Dendritic cell treated with granulocyte-macrophage colony-stimulating factor and Interleukin-4, amounts not matched to agents 40 ng/mL and 50 ng/mL, for 4 days (primary cell): ENCODE measurements around the gene ACTR1A.
A peak's percentile ranks its signal among the peaks of the same experiment; 100 is the strongest.

ENCODE experiments used
- H3K27ac Mint-ChIP-seq: one replicate; pipeline ENCODE4 v1.8.0; 2022; ENCODE audit warnings: mild to moderate bottlenecking, mixed read lengths
- H3K27me3 Mint-ChIP-seq: one replicate; pipeline ENCODE4 v1.8.0; 2022; ENCODE audit warnings: mild to moderate bottlenecking, mixed read lengths
- H3K36me3 Mint-ChIP-seq: one replicate; pipeline ENCODE4 v1.8.0; 2022; ENCODE audit warnings: low read depth, mixed read lengths
- H3K4me1 Mint-ChIP-seq: one replicate; pipeline ENCODE4 v1.8.0; 2022; ENCODE audit warnings: low read depth, mixed read lengths
- H3K4me3 Mint-ChIP-seq: one replicate; pipeline ENCODE4 v1.8.0; 2022; ENCODE audit warnings: mild to moderate bottlenecking, moderate library complexity, mixed read lengths
- H3K9me3 Mint-ChIP-seq: one replicate; pipeline ENCODE4 v1.8.0; 2022; ENCODE audit warnings: mixed read lengths
- intact Hi-C: fragments of 100-400 bp; cut with micrococcal nuclease; formaldehyde crosslinking; loops from one replicate; pipeline ENCODE4 v1.15.0; 2022

ACTR1A gene

GRCh38 chr10:102534333-102534732 lies 31.8 kb upstream of the ACTR1A start:
- H3K9me3 Mint-ChIP-seq = no peaks in the 10 kb centered on the region
- no peaks in the 10 kb centered on the region for H3K27me3 Mint-ChIP-seq
- H3K4me1 Mint-ChIP-seq = peaks cover 55% of the 10 kb centered on the region
- intact Hi-C loops = no loop called here
- H3K27ac Mint-ChIP-seq = peak overlapping the region; percentile 74
- peaks cover 53% of the 10 kb centered on the region for H3K36me3 Mint-ChIP-seq
- H3K4me3 Mint-ChIP-seq = peak overlapping the region; percentile 9

- H3K27me3 Mint-ChIP-seq = no peaks in the 10 kb centered on the region
- H3K4me3 Mint-ChIP-seq = no peak overlapping the region
- H3K36me3 Mint-ChIP-seq = peaks cover 71% of the 10 kb centered on the region
- peaks cover 10% of the 10 kb centered on the region for H3K4me1 Mint-ChIP-seq
- intact Hi-C loops = no loop called here
- H3K27ac Mint-ChIP-seq = no peak overlapping the region
- H3K9me3 Mint-ChIP-seq = no peaks in the 10 kb centered on the region
Measured at GRCh38 chr10:102527546-102527945, 25.0 kb upstream of the ACTR1A start.

GRCh38 chr10:102524746-102525145 lies 22.2 kb upstream of the ACTR1A start:
- Mint-ChIP-seq H3K4me1 (peaks cover 4% of the 10 kb centered on the region), H3K36me3 (peaks cover 89% of the 10 kb centered on the region)
- intact Hi-C loops = no loop called here

GRCh38 chr10:102523250-102524029 lies 20.9 kb upstream of the ACTR1A start:
- intact Hi-C loops = no loop called here
- no peaks in the 10 kb centered on the region for H3K27me3 Mint-ChIP-seq
- peaks cover 4% of the 10 kb centered on the region for H3K4me1 Mint-ChIP-seq
- H3K9me3 Mint-ChIP-seq = no peaks in the 10 kb centered on the region
- no peak overlapping the region for H3K27ac Mint-ChIP-seq
- H3K36me3 Mint-ChIP-seq = peaks cover 91% of the 10 kb centered on the region
- no peak overlapping the region for H3K4me3 Mint-ChIP-seq

More at GRCh38 chr10:102524746-102525145, 22.2 kb upstream of the ACTR1A start:
- Mint-ChIP-seq H3K4me3 (no peak overlapping the region), H3K27me3 (no peaks in the 10 kb centered on the region), H3K9me3 (no peaks in the 10 kb centered on the region), H3K27ac (no peak overlapping the region)

GRCh38 chr10:102522874-102523249 lies 20.4 kb upstream of the ACTR1A start:
- Mint-ChIP-seq H3K36me3 (peaks cover 93% of the 10 kb centered on the region), H3K27me3 (no peaks in the 10 kb centered on the region), H3K27ac (no peak overlapping the region), H3K4me3 (no peak overlapping the region), H3K9me3 (no peaks in the 10 kb centered on the region), H3K4me1 (peaks cover 4% of the 10 kb centered on the region)
- intact Hi-C loops = no loop called here

DNA sequence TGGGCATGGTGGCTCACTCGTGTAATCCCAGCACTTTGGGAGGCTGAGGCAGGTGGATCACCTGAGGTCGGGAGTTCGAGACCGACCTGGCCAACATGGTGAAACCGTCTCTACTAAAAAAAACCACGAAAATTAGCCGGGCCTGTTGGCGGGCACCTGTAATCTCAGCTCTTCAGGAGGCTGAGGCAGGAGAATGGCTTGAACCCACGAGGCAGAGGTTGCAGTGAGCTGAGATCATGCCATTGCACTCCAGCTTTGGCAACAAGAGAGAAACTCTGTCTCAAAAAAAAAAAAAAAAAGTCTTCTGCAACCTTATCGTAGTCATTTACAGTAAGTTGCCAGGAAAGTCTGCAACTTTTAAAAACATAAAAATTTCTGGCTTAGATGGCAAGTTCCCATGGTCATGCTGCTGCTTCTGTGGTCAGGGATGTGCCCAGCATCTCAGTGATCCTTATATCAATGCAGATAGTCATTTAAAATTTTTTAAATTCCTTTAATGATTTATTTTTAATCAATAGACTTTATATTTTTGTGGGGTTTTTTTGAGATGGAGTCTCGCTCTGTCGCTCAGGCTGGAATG lies 16.8 kb upstream of the ACTR1A start:
- Mint-ChIP-seq H3K4me1 (peaks cover 7% of the 10 kb centered on the region), H3K36me3 (peaks cover 95% of the 10 kb centered on the region), H3K9me3 (no peaks in the 10 kb centered on the region), H3K27me3 (no peaks in the 10 kb centered on the region), H3K4me3 (no peak overlapping the region), H3K27ac (no peak overlapping the region)
- intact Hi-C loops = no loop called here

GRCh38 chr10:102517553-102517952 lies 15.0 kb upstream of the ACTR1A start:
- no peak overlapping the region for H3K27ac Mint-ChIP-seq
- H3K4me3 Mint-ChIP-seq = no peak overlapping the region
- peaks cover 7% of the 10 kb centered on the region for H3K4me1 Mint-ChIP-seq
- no peaks in the 10 kb centered on the region for H3K9me3 Mint-ChIP-seq
- no peaks in the 10 kb centered on the region for H3K27me3 Mint-ChIP-seq
- peaks cover 95% of the 10 kb centered on the region for H3K36me3 Mint-ChIP-seq
- intact Hi-C loops = no loop called here

- Mint-ChIP-seq H3K4me1 (peaks cover 20% of the 10 kb centered on the region), H3K4me3 (no peak overlapping the region), H3K27me3 (no peaks in the 10 kb centered on the region), H3K36me3 (peaks cover 95% of the 10 kb centered on the region), H3K9me3 (no peaks in the 10 kb centered on the region), H3K27ac (no peak overlapping the region)
- intact Hi-C loops = no loop called here
Measured at GRCh38 chr10:102515724-102516123, 13.2 kb upstream of the ACTR1A start.

DNA sequence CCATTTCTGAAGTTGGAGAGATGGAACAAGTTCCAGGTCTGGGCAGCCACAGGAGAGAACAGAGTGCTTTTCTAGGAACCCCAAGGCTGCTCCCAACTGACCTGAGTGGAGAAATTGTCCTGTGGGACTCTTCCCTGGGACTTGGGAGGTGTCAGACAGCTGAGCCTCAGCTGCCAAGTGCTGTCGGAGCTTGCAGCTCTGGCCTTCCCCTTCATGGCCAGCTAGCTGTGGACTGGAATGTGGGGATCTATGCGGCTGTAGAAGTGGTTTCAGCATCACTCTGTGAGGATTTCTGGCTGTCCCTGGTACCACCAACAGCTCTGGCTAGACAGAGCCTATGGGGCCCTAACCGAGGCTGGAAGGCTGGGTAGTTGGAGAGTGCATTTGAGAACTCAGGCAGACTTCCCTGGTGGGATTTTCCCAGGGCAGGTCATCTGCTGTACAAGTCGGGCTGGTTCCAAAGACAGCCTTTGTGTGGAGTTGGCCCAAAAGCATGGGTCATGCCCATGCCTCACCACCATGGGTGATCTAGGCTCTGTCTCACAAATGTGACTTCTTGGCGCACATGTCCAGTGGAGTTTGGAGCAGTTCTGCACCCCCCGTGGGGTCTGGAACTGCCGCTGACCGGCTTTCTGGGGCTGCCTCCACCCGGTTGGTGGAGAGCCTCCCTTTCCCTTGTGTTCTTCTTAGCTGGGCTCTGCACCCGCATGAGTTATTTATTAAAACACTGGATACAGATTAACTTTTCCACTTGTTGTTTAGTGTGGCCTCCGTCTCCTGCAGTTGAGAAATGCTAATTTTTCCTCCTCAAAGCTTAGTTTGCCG lies 12.2 kb upstream of the ACTR1A start:
- H3K4me1 Mint-ChIP-seq = peaks cover 23% of the 10 kb centered on the region
- H3K27me3 Mint-ChIP-seq = no peaks in the 10 kb centered on the region
- H3K4me3 Mint-ChIP-seq = no peak overlapping the region

GRCh38 chr10:102511583-102512274 lies 9.2 kb upstream of the ACTR1A start:
- intact Hi-C loops = no loop called here
- Mint-ChIP-seq H3K36me3 (peaks cover 96% of the 10 kb centered on the region), H3K4me1 (peaks cover 40% of the 10 kb centered on the region), H3K27me3 (no peaks in the 10 kb centered on the region), H3K4me3 (no peak overlapping the region), H3K9me3 (no peaks in the 10 kb centered on the region), H3K27ac (peak overlapping the region; percentile 74)

More for the DNA sequence above, 12.2 kb upstream of the ACTR1A start:
- intact Hi-C loops = no loop called here
- no peak overlapping the region for H3K27ac Mint-ChIP-seq
- H3K9me3 Mint-ChIP-seq = no peaks in the 10 kb centered on the region
- H3K36me3 Mint-ChIP-seq = peaks cover 97% of the 10 kb centered on the region

DNA sequence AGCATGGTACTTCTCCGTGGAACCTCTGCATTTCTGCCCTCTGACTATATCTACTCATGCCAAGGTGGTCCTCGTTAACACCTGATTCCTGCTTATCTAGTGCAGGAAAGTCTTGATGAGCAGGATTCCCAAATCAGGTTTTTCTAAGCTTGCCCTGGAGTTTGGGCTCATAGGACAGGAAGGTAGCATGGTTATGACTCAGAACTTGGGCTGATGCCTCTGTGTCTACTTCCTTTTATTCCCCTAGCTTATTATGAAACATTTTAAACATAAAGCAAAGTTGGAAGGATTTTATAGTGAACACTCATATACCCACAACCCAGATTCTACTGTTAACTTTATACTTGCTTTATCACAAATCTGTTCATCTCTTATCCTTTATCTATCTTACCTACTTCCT lies 6.9 kb upstream of the ACTR1A start:
- intact Hi-C loops = loop anchor here (2.0 to 10.0 kb wide), 2 partner anchors 69 to 265 kb away; partner anchors contain the start of genes GBF1 and PITX3
- H3K4me1 Mint-ChIP-seq = peaks cover 61% of the 10 kb centered on the region
- no peak overlapping the region for H3K4me3 Mint-ChIP-seq
- H3K9me3 Mint-ChIP-seq = no peaks in the 10 kb centered on the region
- H3K27ac Mint-ChIP-seq = peak overlapping the region; percentile 60
- peaks cover 96% of the 10 kb centered on the region for H3K36me3 Mint-ChIP-seq
- no peaks in the 10 kb centered on the region for H3K27me3 Mint-ChIP-seq

DNA sequence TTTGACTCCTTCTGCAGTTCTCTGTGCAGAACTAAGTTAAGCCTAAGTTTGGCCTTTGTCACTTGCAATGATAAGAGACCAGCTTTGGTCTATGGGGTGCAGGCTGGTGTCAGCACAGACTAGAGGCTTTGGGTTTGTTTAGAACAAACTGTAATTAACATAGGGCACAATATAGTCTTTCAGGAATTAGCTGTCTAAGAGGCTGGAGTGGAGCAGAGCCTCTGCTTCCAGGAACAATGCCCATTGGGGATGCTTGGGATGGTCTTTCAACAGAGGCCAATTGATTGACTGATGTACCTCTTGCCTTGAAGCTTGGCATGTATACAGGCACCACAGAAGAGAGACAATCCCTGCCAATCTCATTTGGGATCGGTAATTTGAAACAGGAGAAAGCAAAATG lies 6.0 kb upstream of the ACTR1A start:
- peaks cover 61% of the 10 kb centered on the region for H3K4me1 Mint-ChIP-seq
- no peaks in the 10 kb centered on the region for H3K27me3 Mint-ChIP-seq
- peak overlapping the region; percentile 45 for H3K27ac Mint-ChIP-seq
- intact Hi-C loops = loop anchor here (2.0 to 10.0 kb wide), 2 partner anchors 70 to 264 kb away; partner anchors contain the start of genes GBF1 and PITX3
- no peak overlapping the region for H3K4me3 Mint-ChIP-seq
- H3K9me3 Mint-ChIP-seq = no peaks in the 10 kb centered on the region
- H3K36me3 Mint-ChIP-seq = peaks cover 94% of the 10 kb centered on the region

DNA sequence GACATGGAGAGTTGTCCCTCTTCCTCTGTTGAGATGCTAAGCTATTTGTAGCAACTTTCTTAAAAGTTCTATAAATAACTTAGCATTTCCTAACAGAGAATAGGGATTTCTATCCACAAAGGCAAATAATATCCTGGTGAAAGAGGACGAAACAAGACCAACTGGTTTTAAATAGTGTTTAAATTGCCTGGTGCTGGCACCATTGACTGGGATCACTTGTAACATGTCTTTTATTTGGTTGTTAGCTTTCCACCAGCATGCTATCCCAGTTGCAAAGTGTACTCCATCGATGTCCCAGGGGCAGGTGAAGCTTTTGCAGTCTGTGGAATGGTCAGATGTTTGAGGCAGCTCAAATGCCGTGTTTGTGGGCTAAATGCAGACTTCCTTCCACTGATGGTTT lies 5.0 kb upstream of the ACTR1A start:
- Mint-ChIP-seq H3K4me3 (no peak overlapping the region), H3K36me3 (peaks cover 84% of the 10 kb centered on the region), H3K4me1 (peaks cover 61% of the 10 kb centered on the region), H3K9me3 (no peaks in the 10 kb centered on the region), H3K27me3 (no peaks in the 10 kb centered on the region), H3K27ac (no peak overlapping the region)
- intact Hi-C loops = loop anchor here (10.0 kb wide), 1 partner anchor 263 kb away; the partner anchor contains the start of genes GBF1 and PITX3
